HG03432 (cell line): ENCODE measurements around the gene CD86.
"Not testable (repeated sequence)": the region's sequence is repeated elsewhere in the genome, so short reads cannot be mapped to it uniquely, and the experiment has no call there.

Experiments
- ATAC-seq: cut with Tn5 transposase; IDR thresholded peaks from one replicate; pipeline ENCODE4 v1.9.1; 2021; ENCODE audit warnings: mild to moderate bottlenecking, moderate library complexity; ENCODE audit not compliant: unreplicated experiment

The CD86 gene

GRCh38 chr3:122055215-122055614 is at the start of gene CD86:
TSS of gene CD86 (plus strand) at chr3:122055362. CDS start at chr3:122055490, 128 bp downstream.
- ATAC-seq, result peak; percentile 92

DNA sequence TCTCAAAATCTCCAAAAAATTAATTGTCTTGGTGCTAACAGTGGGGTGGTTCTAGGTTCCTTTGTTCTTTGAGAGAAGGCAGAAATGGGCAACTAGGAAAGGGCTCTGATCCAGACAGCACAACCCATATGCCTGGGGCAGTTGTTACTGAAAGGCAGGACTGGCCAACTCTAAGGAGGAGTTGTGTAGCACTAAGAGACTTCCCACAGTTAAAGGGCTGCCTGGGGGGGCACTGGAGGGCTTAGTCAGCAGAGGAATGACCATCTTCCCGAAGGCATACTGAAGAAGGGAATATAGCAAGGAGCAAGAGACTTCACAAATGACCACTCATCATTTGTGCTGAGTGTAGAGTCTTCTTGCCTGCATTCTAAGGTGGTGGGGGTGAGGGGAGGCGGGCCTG is 48.9 kb upstream of the CD86 start:
- no peak for ATAC-seq

GRCh38 chr3:122008166-122008565 is 47.0 kb upstream of the CD86 start:
- ATAC-seq, result no peak

GRCh38 chr3:122010506-122010905 is 44.7 kb upstream of the CD86 start:
- no peak for ATAC-seq

GRCh38 chr3:122011396-122011795 is 43.8 kb upstream of the CD86 start:
- ATAC-seq, result no peak

GRCh38 chr3:122012821-122013220 is 42.3 kb upstream of the CD86 start:
- ATAC-seq, result no peak

DNA sequence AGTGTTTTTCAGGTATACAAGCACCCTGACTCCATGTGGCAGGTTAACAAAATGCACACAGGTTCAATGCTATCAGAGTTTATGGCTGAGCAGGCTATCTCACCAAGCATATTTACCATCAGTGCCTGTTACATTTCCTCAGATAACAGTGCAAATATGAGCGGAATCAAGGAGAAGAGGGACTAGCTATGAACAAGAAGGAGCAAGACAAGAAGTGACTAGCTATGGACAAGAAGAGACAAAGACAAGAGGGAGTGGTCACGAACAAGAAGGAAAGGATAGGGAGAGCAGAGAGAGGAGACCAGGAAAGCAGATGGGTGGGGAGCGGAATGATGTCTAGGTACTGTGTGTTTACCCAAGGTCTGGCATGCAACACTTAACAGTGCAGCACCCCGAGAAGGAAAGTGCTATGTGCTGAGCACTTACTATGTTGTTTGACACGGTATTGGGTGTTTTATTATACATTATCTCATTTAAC is 41.7 kb upstream of the CD86 start:
- no peak for ATAC-seq

DNA sequence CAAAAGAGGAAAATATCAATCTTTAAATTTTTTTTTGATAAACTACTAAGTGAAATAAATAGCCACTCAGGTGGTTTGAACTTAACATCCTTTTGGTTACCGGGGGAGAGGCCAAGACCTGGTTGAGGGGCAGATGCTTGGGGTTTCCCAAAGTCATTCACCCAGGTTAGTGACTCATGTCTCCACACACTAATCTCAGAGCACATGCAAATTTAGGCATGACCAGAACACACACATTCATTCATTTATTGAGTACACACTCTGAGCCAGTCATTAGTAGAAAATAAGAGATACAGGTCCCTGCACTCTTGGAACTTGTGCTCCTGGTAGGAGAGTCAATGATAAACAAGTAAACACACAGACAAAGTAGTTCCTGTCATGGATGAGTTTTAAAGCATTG is 40.4 kb upstream of the CD86 start:
- ATAC-seq, result peak; percentile 85

DNA sequence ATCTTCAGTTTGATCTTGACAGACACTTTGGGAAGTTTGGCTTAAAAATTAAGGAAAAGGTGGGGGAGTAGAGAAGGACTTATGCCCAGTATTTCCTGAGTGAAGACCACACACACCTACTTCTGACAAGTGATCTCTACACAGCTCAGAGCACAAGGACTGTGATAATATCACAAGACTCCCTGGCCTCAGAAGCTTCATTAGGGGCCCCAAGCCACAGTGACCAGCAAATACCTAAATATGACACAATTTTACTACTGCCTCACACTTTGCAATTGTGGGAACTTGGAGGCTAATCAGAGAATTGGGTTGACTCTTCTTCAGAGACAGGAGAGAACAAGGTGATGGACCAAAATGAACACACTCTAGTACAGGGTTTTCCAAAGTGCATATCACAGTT is 35.7 kb upstream of the CD86 start:
- no peak for ATAC-seq

GRCh38 chr3:122021037-122021436 is 34.1 kb upstream of the CD86 start:
- no peak for ATAC-seq

DNA sequence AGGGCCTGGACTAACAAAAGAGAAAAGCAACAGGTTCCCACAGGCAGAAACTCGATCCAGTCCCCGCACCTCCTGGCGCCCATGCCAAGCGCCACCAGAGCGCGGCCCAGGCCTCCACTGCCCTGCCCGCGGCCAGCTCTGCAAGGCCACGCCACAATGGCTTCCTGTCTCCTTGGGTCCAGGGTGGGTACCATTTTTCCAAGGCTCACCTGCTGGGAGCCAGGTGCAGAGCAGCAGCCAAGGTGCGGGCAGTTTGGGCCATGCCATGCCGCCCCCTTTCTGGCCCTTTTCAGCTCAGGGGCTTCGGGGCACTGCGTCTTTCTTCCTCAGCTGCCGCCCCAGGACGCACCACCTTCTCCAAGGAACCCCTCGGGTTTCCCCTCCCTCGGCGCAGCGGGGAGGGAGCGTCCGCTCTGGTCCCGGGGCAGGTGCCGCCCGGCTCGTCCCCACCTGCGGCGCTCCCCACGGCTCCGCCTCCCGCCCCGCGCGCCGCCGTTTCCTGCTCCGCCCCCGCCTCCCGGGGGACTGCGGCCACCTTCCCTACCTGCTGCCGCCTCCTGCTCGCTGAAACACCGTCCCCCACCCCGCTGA is 33.3 kb upstream of the CD86 start, which contains the start of gene ILDR1:
Gene ILDR1, minus strand, starts transcription at position 437 of the 591 bp plus-strand sequence. Its CDS starts 170 bp downstream, at position 267.
- ATAC-seq, result peak; percentile 43

- ATAC-seq, result no peak
Measured at GRCh38 chr3:122023335-122023910, 31.7 kb upstream of the CD86 start.

- ATAC-seq, result no peak
Measured at GRCh38 chr3:122024800-122025199, 30.4 kb upstream of the CD86 start.

DNA sequence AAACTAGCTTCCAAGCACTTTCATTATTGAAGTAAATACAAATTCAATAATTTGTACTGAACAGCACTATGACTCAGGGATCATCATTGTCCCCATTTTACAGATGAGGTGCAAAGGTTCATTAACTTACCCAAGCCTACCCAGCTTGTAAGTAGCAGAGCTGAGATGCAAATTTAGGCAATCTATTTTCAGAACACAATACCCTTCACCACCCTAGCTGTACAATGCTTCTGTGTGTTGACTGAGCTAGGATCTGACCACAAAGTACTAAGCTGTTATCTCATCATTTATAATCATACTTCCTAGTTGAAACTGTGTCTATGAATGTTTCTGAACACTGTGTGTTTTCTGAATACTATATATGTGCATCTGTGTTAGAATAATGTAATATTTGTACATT is 29.9 kb upstream of the CD86 start:
- ATAC-seq, result peak; percentile 90

DNA sequence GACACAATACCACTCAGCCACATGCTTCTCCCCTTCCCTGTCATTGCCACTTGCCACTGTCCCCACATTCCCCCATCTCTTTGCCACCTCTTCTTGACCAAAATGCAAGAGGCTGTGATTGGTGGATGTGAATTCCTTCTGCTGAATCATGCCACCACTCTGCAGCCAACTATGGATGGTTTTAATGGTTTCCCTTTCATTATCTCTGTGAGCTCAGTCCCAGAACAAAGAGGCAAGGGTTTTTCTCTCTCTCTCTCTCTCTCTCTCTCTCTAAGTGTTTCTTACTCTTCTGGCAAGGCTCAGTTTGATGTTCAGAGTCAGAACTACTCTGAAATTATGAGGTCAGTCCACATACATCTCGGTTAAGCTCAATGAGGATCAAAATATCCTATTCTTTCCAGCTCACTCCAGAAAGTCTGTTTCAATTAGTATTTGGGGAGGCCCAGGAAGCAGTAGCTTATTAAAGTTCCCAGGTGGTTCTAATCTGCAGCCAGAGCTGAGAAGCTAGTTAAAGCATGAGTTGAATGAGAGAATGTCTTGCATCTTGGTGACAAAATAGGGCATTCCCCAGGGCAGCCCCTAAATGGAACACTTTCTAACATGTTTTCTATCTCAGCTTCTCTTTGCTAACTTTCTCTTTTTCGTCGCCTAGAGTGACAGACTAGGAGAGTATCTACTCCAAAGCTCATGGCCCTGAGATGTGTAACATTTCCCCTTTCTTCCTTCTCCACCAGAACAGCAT is 24.6 kb upstream of the CD86 start:
- peak; percentile 70 for ATAC-seq

DNA sequence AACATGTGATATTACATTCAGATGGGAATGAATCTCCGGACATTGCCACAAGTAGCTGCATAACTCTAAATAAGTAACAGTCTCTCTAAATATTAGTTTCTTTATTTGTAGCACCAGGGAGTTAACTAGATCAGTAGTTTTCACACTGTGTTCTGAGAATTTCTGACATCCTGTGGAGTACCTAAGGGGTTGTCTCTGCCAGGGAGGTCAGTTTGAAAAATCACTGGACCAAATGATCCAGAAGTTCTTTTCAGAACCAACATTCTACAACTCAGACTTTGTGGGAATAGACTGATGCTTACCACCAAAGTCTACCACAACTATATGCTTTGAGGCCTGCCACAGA is 24.1 kb upstream of the CD86 start:
- peak; percentile 43 for ATAC-seq

GRCh38 chr3:122032531-122032930 is 22.6 kb upstream of the CD86 start:
- ATAC-seq, result no peak

- ATAC-seq, result no peak
Measured at GRCh38 chr3:122033023-122033422, 22.1 kb upstream of the CD86 start.

- ATAC-seq, result not testable (repeated sequence)
Measured at GRCh38 chr3:122047296-122047695, 7.9 kb upstream of the CD86 start.

DNA sequence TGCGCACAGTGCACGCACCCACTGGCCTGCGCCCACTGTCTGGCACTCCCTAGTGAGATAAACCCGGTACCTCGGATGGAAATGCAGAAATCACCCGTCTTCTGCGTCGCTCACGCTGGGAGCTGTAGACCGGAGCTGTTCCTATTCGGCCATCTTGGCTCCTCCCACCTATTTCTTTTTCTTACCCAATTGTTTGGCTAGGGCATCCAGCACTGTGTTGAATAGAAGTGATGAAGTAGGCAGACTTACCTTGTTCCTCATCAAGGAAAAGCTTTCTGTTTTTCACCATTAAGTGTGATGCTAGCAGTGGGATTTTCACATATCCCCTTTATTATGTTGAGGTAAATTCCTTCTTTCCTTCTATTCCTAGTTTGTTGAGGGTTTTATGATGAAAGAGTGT is 7.4 kb upstream of the CD86 start:
- not testable (repeated sequence) for ATAC-seq

DNA sequence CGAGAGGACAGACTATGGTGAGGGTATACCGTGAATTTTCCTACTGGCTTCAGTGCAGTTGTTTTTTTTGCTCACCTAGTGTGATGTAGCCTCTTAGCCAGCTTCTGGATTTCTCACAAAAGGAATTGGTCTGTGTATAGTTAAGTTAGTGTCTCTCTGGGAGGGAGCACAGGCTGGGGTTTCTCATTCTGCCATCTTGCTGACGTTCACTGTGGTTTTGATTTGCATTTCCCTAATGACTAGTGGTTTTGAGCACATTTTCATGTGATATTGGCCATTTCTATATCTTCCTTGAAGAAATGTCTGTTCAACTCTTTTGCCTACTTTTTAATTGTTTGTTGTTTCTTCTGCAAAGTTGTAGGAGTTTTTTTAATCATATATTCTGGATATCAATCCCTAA is 2.2 kb upstream of the CD86 start:
- peak; percentile 44 for ATAC-seq

GRCh38 chr3:122057671-122058070 is 2.5 kb downstream of the CD86 start:
- ATAC-seq, result no peak
